Stimulated activated CD4-positive, alpha-beta T cell treated with anti-CD3 and anti-CD28 coated beads, TNF-alpha, amount 100 ng/mL, for 48 hours (primary cell): ENCODE data around the gene ERN1.
"Not testable (repeated sequence)": the region's sequence is repeated elsewhere in the genome, so short reads cannot be mapped to it uniquely, and the experiment has no call there.

Experiments
- DNase-seq, 3 donors: peaks; one replicate each; pipeline ENCODE4 v3.0.0-alpha.2; 2020; ENCODE audit warnings: low read depth in 3 of 3

ERN1 gene

DNA sequence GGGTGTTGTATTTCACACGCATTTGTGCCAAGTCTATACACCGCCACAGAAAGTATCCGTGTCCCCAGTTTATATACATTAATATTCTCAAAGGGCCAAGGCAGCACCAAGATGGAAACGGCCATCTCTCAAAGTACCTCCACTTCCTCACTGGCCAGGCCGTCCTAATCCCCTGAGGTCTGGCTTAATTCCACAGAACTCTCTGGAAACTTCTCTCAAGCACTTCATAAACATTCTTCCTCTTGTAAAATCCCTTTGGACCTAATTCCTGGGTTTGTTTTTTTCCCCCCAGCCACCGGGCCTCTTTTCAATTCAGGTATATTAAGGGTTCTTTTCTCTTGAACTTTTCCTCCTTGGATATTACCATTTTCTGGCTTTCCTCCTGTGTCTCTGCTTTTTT lies 5.1 kb upstream of the ERN1 start:
- no peak for DNase-seq

DNA sequence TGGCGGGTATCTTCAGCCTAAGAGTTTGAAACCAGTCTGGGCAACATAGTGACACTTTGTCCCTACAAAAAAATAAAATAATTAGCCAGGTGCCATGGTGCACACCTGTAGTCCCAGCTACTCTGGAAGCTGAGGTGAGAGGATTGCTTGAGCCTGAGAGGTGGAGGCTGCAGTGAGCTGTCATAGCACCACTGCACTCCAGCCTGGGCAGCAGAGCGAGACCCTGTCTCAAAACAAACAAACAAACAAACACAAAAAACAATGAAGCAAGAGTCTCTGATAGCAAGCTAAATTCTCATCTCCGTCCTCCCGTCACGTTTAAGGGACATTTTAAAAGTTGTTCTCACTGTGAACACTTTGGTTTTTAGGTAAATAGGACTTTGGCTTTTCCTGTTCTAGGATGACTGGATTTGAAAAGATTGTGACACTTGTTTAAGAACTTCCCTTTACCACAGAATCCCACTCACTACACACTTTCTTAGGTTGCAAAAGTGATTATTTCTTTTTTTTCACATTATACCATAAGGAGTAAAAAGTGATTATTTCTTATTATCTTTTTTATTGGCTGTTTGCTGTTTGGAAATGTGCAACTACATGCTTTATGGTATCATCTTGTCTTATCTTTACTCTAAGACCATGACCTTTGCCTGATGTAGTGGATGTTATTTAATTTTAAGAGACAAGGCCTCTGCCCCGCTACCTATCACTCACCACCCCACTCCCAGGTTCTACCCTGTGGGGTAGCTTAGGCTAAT lies 4.4 kb upstream of the ERN1 start:
- DNase-seq: no peak

DNA sequence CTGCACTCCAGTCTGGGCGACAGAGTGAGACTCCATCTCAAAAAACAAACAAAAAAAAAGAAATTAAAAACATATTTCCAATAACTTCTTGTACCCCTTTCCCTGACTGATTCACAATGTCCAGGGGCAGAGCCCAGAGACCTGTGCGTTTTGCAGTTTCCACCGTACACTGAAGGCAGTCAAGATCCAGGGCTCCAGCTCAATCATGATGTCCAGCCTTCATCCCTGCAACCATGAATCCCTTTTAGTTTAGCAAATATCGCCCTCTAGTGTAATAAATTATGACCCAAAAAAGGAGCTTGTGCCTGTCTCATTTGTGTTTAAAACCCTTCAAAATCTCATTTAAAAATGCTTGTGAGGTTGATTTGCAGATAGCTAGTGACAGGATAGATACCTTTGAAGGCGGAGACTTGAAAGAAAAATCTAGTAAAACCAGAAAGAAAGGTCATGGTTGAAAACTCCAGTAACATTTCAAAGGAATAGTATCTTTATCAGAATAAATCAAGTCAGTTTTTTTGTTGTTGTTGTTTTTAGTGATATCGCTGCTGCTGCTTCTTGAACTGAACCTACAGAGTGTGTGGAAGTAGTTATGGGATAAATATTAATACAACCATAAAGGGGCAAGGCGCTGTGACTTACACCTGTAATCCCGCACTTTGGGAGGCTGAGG lies 3.7 kb upstream of the ERN1 start:
- DNase-seq: no peak

DNA sequence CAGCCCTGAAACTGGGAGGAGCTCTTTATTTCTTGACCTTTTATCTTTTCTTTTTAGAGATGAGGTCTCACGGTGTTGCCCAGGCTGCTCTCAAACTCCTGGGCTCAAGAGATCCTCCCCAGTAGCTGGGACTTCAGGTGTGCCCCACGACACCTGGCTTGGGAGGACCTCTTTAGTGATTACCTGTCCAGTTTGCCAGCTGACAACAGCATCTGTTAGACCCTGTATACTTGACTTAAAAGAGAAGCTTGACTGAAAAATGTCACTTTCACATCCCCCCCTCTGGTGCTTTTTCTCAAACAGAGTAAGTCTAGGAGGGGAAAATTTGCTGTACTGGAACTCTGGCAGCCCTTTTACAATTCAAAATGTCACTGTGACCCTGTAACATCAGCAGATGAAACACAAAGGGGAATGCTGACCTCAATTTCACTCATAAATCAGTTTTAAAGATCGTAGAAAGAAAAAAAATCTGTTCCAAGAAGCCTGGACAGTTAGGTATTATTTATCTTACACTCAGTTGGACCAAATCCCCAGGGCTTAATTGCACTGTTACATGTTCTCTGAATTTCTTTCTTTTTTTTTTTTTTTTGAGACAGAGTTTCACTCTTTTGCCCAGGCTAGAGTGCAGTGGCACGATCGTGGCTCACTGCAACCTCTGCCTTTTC lies 1.8 kb upstream of the ERN1 start:
- no peak for DNase-seq

DNA sequence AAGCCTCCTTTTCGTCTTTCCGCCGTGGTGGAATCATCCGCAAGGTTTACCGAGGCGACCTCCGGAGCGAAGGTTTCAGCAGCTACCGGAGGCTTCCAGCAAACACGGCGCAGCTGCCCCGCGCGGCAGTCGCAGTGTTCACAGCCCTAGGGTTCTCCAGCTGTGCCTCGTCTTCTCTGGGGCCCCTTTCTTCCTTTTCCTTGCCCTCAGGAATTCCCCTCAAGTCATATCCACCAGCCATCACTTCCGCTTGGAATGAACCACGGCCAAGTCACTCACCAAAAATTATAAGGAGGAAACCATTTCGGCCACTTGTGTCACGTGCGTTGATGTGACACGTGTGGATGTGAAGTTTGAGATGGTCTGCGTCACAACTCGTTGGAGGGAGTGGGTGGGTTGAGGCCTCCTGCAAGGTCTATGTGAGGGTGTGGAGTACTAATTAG lies 636 bp upstream of the ERN1 start:
- DNase-seq: peak; percentile 41 to 56 (median 56)

DNA sequence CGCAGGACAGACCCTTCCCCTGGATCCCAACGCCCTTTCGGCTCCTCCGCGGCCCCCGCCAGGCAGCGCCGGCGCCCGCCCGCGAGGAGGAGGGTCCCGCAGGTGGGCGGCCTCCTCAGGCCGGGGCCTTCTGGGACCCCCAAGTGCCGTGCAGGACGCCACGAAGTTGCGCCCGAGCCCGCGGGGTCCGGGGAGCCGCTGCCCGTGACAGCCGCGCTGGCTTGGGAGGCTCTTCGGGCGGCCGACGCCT lies 504 bp downstream of the ERN1 start:
- no peak for DNase-seq

DNA sequence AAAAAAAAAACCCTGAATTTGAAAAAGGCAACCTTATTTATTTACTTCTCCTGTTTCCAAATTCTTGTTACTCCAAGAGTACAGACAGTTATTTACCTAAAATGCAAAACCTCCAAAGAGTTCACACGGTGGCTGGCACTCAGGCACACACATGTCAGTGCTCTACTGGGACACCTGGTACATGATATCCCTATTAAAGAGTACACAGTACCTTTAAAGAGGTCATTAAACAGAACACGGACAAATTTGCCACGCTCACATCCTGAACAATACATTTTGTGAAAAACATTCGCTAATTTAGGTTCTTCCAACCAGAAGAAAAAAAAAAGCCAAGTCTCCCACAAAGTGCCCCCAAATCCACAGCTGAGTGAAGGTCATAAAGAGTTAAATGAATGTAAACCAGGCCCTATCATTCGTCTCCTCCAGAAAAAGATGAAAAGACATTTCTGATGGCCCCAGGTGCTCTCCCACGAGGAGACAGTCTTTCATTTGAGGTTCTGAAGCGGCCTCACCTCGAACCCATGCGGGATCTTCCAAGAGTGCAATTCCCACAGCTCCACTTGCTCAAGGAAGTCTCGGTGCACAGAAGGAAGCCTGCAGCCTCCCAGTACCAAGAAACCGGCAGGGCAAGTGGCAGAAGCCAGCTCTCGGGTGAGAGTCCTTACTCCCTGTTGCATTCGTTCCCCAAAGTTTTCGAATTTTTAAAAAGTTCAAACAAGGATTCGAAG lies 993 bp downstream of the ERN1 start:
- no peak for DNase-seq

DNA sequence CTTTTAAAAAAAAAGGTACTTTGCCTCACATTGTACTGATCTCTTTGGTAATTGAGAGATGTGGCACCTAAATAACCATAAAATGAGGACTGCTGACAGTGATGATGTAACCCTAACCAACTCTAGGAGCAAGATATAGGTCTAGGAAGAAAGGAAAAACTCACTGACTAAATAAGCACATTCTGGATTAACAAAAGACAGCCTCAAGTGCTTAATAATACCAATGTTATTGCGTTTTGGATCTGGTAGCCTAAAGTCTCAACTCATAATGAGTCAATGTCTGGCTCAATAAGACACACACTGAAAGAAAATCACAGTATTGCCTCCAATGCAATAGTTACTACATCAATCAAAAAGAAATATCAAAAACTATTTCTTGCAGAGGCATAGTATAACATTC lies 3.0 kb downstream of the ERN1 start:
- no peak for DNase-seq

DNA sequence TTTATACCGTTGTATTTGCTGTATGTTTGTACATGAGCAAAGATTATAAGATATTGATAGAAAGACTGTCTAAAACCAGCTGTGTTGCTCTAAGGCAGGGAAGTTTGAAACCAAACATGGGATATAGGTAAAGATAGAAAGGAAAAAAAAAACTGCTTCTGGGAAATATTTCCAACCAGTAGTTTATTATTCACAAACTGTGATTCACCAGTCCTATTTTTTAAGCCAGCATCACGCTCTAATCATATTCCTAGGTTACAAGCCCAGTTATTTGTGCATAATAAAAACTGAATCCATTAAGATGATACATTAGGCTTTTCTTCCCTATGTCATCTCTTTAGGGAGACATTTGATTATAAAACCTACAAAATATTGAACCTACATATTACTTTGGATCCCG lies 4.0 kb downstream of the ERN1 start:
- no peak for DNase-seq

DNA sequence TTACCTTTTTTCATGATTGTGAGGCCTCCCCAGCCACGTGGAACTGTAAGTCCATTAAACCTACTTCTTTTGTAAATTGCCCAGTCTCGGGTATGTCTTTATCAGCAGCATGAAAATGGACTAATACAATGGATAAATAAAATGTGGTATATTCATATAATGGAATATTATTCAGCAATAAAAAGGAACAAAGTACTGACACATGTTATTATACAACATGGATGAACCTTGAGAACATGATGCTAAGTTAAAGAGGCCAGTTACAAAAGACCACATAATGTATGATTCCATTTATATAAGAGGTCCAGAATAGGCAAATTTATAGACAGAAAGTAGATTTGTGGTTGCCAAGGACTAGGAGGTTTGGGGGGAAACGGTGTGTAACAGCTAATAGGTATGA lies 5.3 kb downstream of the ERN1 start:
- no peak for DNase-seq

DNA sequence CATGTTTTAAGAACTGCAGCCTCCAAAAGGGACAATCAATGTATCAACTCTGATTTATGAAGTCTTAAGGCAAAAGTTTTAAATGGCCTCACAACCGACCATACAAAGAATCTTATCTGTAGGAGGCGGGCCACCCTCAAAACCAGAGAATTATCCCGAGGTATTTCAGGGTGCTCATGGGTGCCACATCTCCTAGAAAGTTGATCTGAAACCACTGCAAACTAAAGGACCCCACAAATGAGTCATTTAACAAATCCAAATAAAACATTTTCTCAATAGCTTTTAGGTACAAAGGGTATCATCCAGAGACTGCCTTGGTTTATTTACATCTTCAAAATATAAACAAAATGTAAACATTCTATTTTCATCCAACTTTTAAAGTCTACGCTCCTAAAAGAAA lies 6.8 kb downstream of the ERN1 start:
- no peak for DNase-seq

DNA sequence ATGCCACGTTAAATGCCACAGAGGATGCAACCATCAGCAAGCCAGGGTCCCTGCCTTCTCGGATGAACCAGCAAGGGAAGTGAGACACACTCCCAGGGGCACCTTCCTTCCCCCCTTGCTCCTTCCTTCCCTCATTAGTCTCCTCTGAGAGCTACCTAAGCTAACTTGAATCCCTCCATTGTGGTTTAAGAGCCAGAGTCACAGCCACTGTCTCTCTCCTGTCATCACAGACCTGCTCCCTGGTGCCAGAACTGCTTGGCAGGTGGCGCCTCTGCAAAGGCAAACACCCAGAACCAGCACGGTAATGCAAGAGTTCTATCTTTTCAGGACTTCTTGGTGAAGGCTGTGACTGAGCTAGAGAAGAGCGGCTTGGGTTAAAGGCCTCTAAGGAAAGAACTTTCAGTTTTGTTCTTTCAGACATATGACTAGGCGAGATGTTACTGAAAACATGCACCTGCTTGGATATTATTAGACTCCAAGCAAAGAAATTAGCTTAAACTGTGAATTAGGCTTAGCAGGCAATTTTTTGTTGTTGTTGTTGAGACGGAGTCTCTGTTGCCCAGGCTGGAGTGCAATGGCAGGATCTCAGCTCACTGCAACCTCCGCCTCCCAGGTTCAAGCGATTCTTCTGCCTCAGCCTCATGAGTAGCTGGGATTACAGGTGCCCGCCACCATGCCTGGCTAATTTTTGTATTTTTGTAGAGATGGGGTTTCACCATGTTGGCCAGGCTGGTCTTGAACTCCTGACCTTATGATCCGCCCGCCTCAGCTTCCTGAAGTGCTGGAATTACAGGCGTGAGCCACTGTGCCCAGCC lies 8.8 kb downstream of the ERN1 start:
- not testable (repeated sequence) for DNase-seq

DNA sequence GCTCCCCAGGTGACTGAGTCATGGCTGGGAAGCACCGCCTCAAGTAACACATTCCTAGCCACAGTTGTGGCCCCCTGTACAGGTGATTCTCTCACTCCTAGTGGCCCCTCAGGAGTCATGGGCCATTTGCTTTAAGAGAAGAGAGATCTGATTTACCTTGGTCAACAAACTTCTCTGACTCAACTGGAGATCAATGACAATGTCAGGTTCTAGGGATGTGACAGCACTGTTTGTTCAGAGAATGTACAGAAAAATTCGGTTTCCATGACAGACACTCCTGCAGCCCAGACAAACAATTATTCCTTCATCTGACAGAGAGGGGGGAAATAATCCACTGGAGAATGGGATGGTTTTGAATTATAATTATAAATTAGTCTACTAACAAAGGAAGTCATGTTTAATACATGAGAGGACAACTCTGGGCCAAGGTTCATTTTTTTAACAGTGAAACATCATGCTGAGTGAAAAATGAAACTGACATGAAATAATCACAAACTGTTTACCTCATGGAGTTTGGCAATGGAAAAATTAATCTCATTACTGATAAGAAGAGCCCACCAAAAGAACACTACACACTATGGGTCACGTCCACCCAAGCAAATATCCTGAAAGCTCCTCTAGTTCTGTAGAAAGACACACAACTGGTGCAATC lies 9.7 kb downstream of the ERN1 start:
- no peak for DNase-seq

DNA sequence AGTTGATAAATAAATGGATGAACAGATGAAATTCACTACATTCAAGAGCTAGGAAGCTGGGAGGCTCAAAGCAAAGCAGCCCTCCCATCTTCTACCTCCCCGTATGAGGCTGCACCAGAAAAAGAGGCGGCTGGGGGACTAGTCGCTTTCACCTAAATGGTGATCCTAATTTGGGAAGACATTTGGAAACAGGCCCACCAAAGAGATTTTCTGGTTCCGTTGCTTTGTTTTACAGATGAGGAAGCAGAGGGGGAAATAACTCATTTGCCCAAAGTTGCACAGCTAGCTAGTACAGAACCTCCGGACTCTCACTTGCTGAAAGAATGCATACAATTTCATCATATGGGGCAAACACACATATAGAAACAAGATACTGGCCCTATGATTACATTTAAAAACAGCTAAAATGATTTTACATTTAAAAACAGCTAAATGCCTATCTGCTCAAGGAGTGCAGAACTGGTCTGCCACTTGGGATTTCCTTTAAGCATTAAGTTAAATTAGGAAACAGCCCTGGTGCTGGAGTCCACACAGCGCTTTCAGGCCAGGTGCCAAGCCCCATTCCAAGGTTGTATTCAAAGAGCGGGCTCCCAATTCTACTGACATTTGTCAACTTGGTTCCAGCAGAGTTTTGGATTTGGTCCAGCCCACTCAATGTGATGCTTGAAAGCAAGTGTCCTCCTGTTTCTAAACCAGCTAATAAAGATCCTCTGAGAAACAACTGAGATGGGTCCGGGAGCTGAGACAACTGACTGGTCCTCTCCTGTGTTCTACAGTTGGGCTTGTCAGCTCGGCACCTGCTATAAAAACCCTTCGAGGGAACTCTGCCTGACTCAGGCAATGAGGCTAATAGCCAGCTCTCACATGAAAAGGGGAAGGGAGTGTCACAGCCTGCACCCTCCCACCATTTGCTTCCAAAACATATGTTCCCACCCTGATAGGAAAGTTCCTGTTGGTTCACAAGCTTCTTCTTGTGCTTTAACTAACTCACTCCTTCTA lies 11.7 kb downstream of the ERN1 start:
- no peak for DNase-seq

DNA sequence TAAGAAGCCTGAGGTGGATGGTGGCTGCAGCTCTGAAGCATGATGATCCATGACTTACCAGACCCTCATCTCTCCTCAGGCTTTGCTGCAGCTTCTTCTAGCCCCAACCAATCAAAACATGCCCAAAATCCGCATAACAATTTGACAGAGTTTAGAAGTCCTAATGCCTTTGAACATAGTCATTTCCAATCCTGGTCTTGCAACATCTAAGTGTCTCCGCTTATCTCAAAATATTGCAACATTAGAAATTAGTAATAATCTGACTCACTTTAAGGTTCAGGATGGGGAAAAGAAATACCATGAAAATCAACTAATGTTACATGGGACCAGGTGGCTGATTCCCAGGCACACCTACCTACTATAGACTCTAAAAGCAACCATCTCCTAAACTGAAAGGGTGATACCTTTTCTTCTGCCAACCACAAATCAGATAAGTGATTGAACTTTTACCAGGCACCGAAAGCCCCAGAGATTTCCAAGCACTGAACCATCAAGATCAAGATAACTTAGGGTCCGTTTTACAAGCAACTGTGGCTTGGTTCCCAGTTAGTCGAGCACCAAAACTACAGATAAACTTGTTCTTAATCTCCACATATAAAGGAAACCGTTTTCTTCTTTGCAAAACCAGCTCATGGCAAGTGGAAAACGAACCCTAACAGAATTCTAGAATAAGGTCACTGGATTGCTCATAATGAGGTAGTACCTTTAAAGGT lies 14.0 kb downstream of the ERN1 start:
- no peak for DNase-seq

DNA sequence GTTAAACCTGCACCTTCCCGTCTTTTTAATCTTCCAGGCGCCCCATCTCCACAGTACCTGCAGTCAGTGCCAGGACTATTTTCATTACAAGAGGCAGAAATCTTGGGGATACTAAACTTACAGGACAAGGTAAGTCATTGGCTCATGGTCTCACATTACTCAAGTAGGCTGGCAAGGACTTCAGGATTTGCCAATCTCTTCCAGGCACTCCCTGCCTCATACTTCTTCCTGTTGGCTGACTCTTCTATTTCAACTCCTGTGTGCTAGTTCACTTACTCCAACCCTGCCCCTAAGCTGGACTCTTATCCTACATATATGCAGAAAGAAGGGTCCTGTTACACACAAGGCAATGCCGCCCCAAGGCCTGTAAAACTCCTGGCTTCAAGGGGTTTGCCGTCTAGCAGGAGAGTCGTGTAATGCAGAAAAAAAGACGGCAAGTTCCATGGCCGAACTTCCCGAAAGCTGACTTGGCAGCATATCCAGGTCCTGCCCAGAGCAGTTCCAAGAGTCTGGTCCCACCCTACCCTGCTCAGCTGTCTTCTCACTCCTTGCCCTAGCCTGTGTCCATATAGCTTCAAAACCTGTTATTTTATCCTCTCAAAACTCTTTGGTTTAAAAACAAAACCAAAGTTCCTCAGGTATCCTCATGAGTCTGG lies 14.8 kb downstream of the ERN1 start:
- DNase-seq: no peak

DNA sequence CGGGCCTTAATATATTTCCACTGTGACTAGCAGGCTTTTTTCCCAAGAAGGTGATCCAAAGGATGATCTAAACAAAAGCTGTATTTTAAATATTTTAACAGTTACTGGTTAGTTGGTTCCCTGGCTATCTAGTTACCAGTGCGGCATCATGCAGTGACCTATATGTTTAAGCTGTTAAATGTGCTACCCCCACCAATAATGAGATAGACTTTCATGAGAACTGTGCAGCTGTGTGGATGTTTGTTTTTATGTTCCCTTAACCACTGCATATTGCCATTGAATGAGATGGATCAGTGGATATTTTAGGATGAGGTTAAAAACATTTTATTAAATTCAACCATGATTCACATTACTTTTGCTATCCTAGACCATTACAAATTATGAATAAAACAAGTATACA lies 16.9 kb downstream of the ERN1 start:
- no peak for DNase-seq

DNA sequence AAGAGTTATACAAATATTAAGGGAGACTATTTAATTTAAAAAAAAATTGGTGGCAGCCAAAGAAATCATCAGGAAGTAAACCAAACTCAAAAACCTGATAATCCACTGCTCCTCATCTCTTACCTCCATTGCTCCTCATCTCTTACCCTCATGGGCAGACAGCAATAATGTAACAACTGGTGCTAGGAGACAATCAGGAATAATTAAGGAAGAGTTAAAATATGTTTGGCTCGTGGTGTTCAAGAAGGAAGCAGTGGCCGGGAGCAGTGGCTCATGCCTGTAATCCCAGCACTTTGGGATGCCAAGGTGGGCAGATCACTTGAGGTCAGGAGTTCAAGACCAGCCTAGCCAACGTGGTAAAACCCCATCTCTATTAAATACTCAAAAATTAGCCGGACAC lies 18.1 kb downstream of the ERN1 start:
- no peak for DNase-seq
